GM12878 (cell line): ENCODE results near the gene MSL1.

Experiments used
- MTA2 ChIP-seq: fragments of 450-650 bp; IDR thresholded peaks from 2 replicates; pipeline ENCODE4 v1.6.1; 2016; ENCODE audit warnings: low read depth, mild to moderate bottlenecking, moderate library complexity
- TF ChIP-seq, protein P1 (sequence below), 3 experiments: IDR thresholded peaks in 2 of 3; conservative IDR thresholded peaks in 1 of 3; 2 replicates each; pipeline ENCODE4 v1.5.1; 2011; ENCODE audit warnings: low read depth in 3 of 3, low read length in 3 of 3, mild to moderate bottlenecking in 3 of 3, control low read depth in 2 of 3, moderate library complexity in 2 of 3, inconsistent platforms in 1 of 3, mixed read lengths in 1 of 3; ENCODE audit not compliant: control insufficient read depth in 2 of 3, insufficient read depth in 1 of 3; ENCODE audit errors: extremely low read depth in 1 of 3

DNA sequence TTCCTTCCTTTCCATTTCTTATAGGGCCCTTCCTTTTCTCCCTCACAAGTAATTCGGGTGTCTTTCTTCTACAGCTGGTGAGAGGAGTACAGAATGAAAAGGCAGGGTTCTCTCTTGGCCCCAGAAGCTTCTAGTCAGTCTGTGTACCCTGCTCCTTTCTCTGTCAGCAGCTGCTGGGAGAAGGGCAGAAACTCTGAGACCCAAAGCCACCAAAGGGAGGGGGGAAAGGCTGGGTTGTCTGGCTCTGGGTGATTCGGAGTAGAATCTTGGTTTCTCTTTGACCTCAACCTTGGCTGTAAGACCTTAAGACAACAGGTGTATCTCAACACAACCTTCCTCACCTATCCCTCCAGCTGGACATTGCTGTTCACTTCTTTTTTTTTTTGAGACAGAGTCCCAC is 18.1 kb upstream of the MSL1 start:
- TF ChIP-seq MTA2, result no peak
- TF ChIP-seq, protein P1, sequence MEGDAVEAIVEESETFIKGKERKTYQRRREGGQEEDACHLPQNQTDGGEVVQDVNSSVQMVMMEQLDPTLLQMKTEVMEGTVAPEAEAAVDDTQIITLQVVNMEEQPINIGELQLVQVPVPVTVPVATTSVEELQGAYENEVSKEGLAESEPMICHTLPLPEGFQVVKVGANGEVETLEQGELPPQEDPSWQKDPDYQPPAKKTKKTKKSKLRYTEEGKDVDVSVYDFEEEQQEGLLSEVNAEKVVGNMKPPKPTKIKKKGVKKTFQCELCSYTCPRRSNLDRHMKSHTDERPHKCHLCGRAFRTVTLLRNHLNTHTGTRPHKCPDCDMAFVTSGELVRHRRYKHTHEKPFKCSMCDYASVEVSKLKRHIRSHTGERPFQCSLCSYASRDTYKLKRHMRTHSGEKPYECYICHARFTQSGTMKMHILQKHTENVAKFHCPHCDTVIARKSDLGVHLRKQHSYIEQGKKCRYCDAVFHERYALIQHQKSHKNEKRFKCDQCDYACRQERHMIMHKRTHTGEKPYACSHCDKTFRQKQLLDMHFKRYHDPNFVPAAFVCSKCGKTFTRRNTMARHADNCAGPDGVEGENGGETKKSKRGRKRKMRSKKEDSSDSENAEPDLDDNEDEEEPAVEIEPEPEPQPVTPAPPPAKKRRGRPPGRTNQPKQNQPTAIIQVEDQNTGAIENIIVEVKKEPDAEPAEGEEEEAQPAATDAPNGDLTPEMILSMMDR (IDR thresholded peaks at IDR 0.05 in 2 of 3, conservative IDR thresholded peaks at IDR 0.05 in 1 of 3; ENCODE audit: control insufficient read depth in 2 of 3, extremely low read depth in 1 of 3, insufficient read depth in 1 of 3, low read depth in 3 of 3, low read length in 3 of 3), result no peak
